GM06990 (cell line): Measurements from ENCODE around the gene KIF5C.

Experiments used
- DNase-seq: peaks from one replicate; pipeline ENCODE4 v3.0.0-alpha.2; 2011; ENCODE audit not compliant: insufficient read length; ENCODE audit errors: extremely low read depth
- H3K27me3 ChIP-seq: replicated peaks from 2 replicates; pipeline ENCODE4 v1.6.0; 2011; ENCODE audit warnings: low read length; ENCODE audit not compliant: control insufficient read depth, insufficient read depth
- H3K36me3 ChIP-seq: 2 replicates; pipeline ENCODE4 v1.5.1; 2011; ENCODE audit warnings: low read length; ENCODE audit not compliant: control insufficient read depth, insufficient read depth
- H3K4me3 ChIP-seq: replicated peaks from 2 replicates; pipeline ENCODE4 v1.5.1; 2011; ENCODE audit warnings: low read depth, mild to moderate bottlenecking, control low read depth, low read length
- TF ChIP-seq, protein P1 (sequence below): IDR thresholded peaks from 2 replicates; pipeline ENCODE4 v1.5.1; 2011; ENCODE audit warnings: low read length, control low read depth, mild to moderate bottlenecking, inconsistent platforms; ENCODE audit not compliant: insufficient read depth, poor library complexity, severe bottlenecking

The KIF5C gene

GRCh38 chr2:148877403-148877740 is 2.3 kb downstream of the KIF5C start:
- Histone ChIP-seq H3K36me3 (no peaks in the 10 kb centered on the region), H3K27me3 (peaks cover 3% of the 10 kb centered on the region), H3K4me3 (no peak overlapping the region)
- DNase-seq = no peak
- TF ChIP-seq, protein P1, sequence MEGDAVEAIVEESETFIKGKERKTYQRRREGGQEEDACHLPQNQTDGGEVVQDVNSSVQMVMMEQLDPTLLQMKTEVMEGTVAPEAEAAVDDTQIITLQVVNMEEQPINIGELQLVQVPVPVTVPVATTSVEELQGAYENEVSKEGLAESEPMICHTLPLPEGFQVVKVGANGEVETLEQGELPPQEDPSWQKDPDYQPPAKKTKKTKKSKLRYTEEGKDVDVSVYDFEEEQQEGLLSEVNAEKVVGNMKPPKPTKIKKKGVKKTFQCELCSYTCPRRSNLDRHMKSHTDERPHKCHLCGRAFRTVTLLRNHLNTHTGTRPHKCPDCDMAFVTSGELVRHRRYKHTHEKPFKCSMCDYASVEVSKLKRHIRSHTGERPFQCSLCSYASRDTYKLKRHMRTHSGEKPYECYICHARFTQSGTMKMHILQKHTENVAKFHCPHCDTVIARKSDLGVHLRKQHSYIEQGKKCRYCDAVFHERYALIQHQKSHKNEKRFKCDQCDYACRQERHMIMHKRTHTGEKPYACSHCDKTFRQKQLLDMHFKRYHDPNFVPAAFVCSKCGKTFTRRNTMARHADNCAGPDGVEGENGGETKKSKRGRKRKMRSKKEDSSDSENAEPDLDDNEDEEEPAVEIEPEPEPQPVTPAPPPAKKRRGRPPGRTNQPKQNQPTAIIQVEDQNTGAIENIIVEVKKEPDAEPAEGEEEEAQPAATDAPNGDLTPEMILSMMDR = no peak

GRCh38 chr2:148880636-148881035 is 5.6 kb downstream of the KIF5C start:
- Histone ChIP-seq H3K4me3 (no peak overlapping the region), H3K27me3 (peaks cover 3% of the 10 kb centered on the region), H3K36me3 (no peaks in the 10 kb centered on the region)
- TF ChIP-seq, protein P1 = no peak
- no peak for DNase-seq

DNA sequence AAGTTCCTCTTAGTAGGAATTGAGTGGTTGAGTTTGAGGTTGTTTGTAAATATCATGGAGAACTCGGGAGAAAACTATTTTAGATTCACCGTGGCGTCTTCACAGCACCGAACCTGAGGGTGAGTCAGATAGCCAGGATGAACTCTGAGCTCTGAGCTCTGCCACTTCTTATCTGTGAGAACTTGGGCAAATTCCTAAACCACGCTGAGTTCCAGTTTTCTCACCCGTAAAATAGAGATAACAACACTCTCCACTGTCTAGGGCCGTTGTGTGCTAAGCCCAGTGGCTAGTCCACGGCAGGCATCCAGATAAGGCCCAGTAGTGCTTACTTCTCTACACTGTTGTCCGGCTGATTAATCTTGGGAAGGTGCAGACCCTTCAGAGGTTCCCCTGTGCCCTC is 7.0 kb downstream of the KIF5C start:
- DNase-seq = no peak
- no peaks in the 10 kb centered on the region for H3K36me3 ChIP-seq
- TF ChIP-seq, protein P1 = no peak

DNA sequence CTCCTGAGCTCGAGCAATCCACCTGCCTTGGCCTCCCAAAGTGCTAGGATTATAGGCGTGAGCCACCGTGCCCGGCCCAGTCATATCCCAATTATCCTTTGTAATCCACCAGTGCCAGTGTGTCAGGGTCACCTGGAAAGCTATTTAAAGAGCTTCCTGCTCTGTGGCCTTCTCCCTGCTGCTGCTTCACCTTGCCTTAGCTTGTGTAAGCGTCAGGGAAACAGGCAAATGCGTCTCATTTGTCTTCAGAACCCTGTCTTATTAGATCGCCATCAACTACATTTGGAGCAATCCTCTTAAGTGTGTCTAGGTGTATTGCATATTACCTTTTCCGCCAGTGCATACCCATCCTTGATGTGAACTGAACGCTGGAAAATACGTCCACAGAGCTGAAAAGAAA is 10.2 kb downstream of the KIF5C start:
- DNase-seq = no peak
- TF ChIP-seq, protein P1 = no peak

More for the DNA sequence above, 7.0 kb downstream of the KIF5C start:
- no peak overlapping the region for H3K4me3 ChIP-seq
- H3K27me3 ChIP-seq = peaks cover 2% of the 10 kb centered on the region; the same call in 1 of the 2 replicates

DNA sequence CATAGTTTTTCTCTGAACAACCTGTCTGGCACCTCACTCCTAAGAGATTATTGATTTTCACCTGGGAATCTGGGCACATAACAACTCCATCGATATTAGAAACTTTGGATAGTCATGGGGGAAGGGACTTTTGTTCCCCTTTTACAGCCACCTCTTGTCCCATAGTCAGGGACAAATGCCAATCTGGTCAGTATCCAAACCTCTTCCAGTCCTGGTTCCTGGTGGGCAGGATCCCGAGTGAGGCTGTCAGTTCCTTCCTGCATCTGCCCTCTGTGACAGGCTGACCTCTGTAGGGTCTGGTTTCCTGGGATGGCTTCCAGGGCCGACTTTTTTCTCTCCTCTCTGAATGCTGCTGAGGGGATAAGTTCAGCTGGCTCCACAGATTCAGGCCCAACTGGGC is 11.0 kb downstream of the KIF5C start:
- TF ChIP-seq, protein P1 = no peak
- no peak for DNase-seq
- H3K27me3 ChIP-seq = peaks cover 4% of the 10 kb centered on the region
- no peaks in the 10 kb centered on the region for H3K36me3 ChIP-seq
- no peak overlapping the region for H3K4me3 ChIP-seq

More for the DNA sequence above, 10.2 kb downstream of the KIF5C start:
- Histone ChIP-seq H3K36me3 (no peaks in the 10 kb centered on the region), H3K27me3 (peaks cover 4% of the 10 kb centered on the region), H3K4me3 (no peak overlapping the region)

DNA sequence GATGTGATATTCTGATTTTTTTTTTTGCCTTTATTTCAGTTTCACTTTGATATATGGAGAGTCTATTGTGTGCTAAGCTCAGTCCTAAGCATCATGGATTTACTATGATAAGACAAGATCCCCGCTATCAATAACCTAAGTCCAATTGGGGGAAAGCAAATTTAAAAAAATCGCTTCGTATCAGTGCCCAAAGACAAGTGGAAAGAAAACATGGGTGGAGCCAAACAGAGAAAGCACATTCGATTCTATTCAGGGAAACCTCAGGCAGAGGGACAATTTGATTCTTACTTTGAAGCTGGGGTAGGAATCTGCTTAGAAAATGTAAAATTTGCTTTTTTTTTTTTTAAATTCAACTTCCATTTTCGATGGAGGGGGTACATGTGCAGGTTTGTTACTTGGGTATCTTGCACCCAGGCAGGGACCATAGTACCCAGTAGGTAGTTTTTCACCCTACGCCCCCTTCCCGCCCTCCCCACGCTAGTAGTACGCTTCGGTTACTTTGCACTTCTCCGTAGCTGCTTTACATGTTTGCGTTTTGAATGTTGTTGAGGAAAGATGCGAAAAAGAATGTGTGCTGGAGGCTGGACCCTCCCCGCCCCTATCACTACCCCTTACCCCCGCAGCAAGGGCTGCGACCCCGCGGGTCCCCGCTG is 12.4 kb downstream of the KIF5C start:
- Histone ChIP-seq H3K27me3 (peaks cover 4% of the 10 kb centered on the region), H3K36me3 (no peaks in the 10 kb centered on the region), H3K4me3 (peak overlapping the region; percentile 54)
- DNase-seq = no peak
- TF ChIP-seq, protein P1 = no peak
